ENCODE data around the gene EPB41L3.
"Not testable (repeated sequence)": the region's sequence is repeated elsewhere in the genome, so short reads cannot be mapped to it uniquely, and the experiment has no call there.

EPB41L3 gene

GRCh38 chr18:5500158-5500939, 43.4 kb downstream of the EPB41L3 start:
- no peak for DNase-seq

- no peak for DNase-seq
Measured at GRCh38 chr18:5498452-5498851, 45.3 kb downstream of the EPB41L3 start.

GRCh38 chr18:5496305-5496704, 47.5 kb downstream of the EPB41L3 start:
- DNase-seq: no peak

- no peak for DNase-seq
Measured at GRCh38 chr18:5490753-5491480, 52.9 kb downstream of the EPB41L3 start.

- DNase-seq: peak in 1 of 56 donors; percentile 10
Measured at GRCh38 chr18:5488844-5489243, 55.0 kb downstream of the EPB41L3 start.

GRCh38 chr18:5488044-5488443, 55.8 kb downstream of the EPB41L3 start:
- not testable (repeated sequence) for DNase-seq

- DNase-seq: no peak
Measured at GRCh38 chr18:5484526-5484925, 59.3 kb downstream of the EPB41L3 start.

- no peak for DNase-seq
Measured at GRCh38 chr18:5481621-5482020, 62.2 kb downstream of the EPB41L3 start.

- DNase-seq: no peak
Measured at GRCh38 chr18:5478261-5478660, 65.5 kb downstream of the EPB41L3 start.

- no peak for DNase-seq
Measured at GRCh38 chr18:5476961-5477800, 66.6 kb downstream of the EPB41L3 start.

GRCh38 chr18:5475267-5475666, 68.5 kb downstream of the EPB41L3 start:
- peak in 3 of 56 donors; percentile 11 to 42 (median 16) for DNase-seq

GRCh38 chr18:5469340-5469739, 74.5 kb downstream of the EPB41L3 start:
- DNase-seq: no peak

- DNase-seq: no peak
Measured at GRCh38 chr18:5468394-5468793, 75.4 kb downstream of the EPB41L3 start.

GRCh38 chr18:5467671-5468070, 76.1 kb downstream of the EPB41L3 start:
- no peak for DNase-seq

GRCh38 chr18:5466256-5466655, 77.5 kb downstream of the EPB41L3 start:
- DNase-seq: no peak

GRCh38 chr18:5464251-5464650, 79.5 kb downstream of the EPB41L3 start:
- DNase-seq: no peak

GRCh38 chr18:5463831-5464230, 80.0 kb downstream of the EPB41L3 start:
- no peak for DNase-seq

- no peak for DNase-seq
Measured at GRCh38 chr18:5463390-5463789, 80.4 kb downstream of the EPB41L3 start.

GRCh38 chr18:5462227-5462626, 81.6 kb downstream of the EPB41L3 start:
- DNase-seq: no peak

GRCh38 chr18:5461041-5461440, 82.8 kb downstream of the EPB41L3 start:
- DNase-seq: no peak

- DNase-seq: no peak
Measured at GRCh38 chr18:5457462-5457957, 86.3 kb downstream of the EPB41L3 start.
